Adipocyte (in vitro differentiated cells): ENCODE data around the gene DCXR.

ENCODE experiments used
- DNase-seq: peaks from one replicate; pipeline ENCODE4 v3.0.0-alpha.2; 2015; ENCODE audit warnings: low read depth
- H3K27me3 ChIP-seq: replicated peaks from 2 replicates; pipeline ENCODE4 v1.7.0; 2013; ENCODE audit warnings: mild to moderate bottlenecking, low read length, moderate library complexity; ENCODE audit not compliant: control insufficient read depth, insufficient read depth
- H3K36me3 ChIP-seq: 2 replicates; pipeline ENCODE4 v1.7.0; 2013; ENCODE audit warnings: low read length, mild to moderate bottlenecking, moderate library complexity; ENCODE audit not compliant: control insufficient read depth, insufficient read depth, severe bottlenecking
- H3K4me1 ChIP-seq: 2 replicates; pipeline ENCODE4 v1.7.0; 2013; ENCODE audit warnings: mild to moderate bottlenecking, low read length, moderate library complexity; ENCODE audit not compliant: control insufficient read depth, insufficient read depth
- H3K4me3 ChIP-seq: 2 replicates; pipeline ENCODE4 v1.7.0; 2013; ENCODE audit warnings: mild to moderate bottlenecking, low read length, moderate library complexity
- H3K9ac ChIP-seq: 2 replicates; pipeline ENCODE4 v1.7.0; 2013; ENCODE audit warnings: mild to moderate bottlenecking, low read length, moderate library complexity
- H3K9me3 ChIP-seq: 2 replicates; pipeline ENCODE4 v1.7.0; 2013; ENCODE audit warnings: mild to moderate bottlenecking, low read length, moderate library complexity; ENCODE audit not compliant: control insufficient read depth

DCXR gene

GRCh38 chr17:82023447-82024241, 13.9 kb downstream of the DCXR start:
- Histone ChIP-seq H3K36me3 (no peaks in the 10 kb centered on the region), H3K27me3 (no peaks in the 10 kb centered on the region), H3K9ac (peak overlapping the region; percentile 84), H3K9me3 (no peaks in the 10 kb centered on the region), H3K4me1 (peaks cover 18% of the 10 kb centered on the region), H3K4me3 (peak overlapping the region; percentile 84)
- no peak for DNase-seq

- H3K9me3 ChIP-seq, result no peaks in the 10 kb centered on the region
- no peaks in the 10 kb centered on the region for H3K36me3 ChIP-seq
- H3K9ac ChIP-seq, result peak within 1 kb of the TSS; percentile 84
- H3K4me1 ChIP-seq, result peaks cover 18% of the 10 kb centered on the region
- DNase-seq, result peak; percentile 100
- H3K27me3 ChIP-seq, result no peaks in the 10 kb centered on the region
- peak within 1 kb of the TSS; percentile 91 for H3K4me3 ChIP-seq
Measured at GRCh38 chr17:82022981-82023446, 14.5 kb downstream of the DCXR start, which contains the start of gene LRRC45. TSS of gene LRRC45 (plus strand) at chr17:82023305. CDS start at chr17:82023644, 339 bp downstream.

GRCh38 chr17:82022310-82022980, 15.1 kb downstream of the DCXR start, which contains the start of gene CENPX:
TSS of gene CENPX (minus strand) at chr17:82022878. CDS start at chr17:82022861, 17 bp downstream.
- Histone ChIP-seq H3K36me3 (no peaks in the 10 kb centered on the region), H3K9me3 (no peaks in the 10 kb centered on the region)
- DNase-seq, result peak; percentile 17

DNA sequence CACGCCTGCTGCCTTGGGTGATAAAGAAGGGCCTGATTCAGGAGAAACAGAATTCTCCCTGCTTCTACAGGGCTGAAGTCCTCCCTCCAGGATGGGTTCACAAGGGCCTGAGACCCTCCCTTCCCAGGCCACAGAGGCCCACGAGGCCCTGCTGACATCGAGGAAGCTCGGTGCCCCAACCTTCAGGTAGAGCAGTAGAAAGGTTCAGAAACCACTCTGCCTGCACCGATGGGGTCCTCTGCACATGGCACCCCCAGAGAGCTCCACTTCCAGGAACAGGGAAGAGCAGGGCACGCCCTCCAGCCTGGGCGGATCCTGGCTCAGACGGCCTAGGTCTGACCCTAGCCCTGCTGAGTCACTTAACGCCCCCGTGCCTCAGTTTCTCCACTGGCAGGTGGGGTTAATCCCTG, 15.6 kb downstream of the DCXR start:
- no peaks in the 10 kb centered on the region for H3K9me3 ChIP-seq
- peak overlapping the region; percentile 82 for H3K9ac ChIP-seq
- no peaks in the 10 kb centered on the region for H3K27me3 ChIP-seq
- H3K4me1 ChIP-seq, result peaks cover 18% of the 10 kb centered on the region
- no peaks in the 10 kb centered on the region for H3K36me3 ChIP-seq
- DNase-seq, result no peak
- peak overlapping the region; percentile 91 for H3K4me3 ChIP-seq

More at GRCh38 chr17:82022310-82022980, 15.1 kb downstream of the DCXR start, which contains the start of gene CENPX:
- Histone ChIP-seq H3K9ac (peak within 1 kb of the TSS; percentile 84), H3K4me1 (peaks cover 18% of the 10 kb centered on the region), H3K27me3 (no peaks in the 10 kb centered on the region), H3K4me3 (peak within 1 kb of the TSS; percentile 91)

DNA sequence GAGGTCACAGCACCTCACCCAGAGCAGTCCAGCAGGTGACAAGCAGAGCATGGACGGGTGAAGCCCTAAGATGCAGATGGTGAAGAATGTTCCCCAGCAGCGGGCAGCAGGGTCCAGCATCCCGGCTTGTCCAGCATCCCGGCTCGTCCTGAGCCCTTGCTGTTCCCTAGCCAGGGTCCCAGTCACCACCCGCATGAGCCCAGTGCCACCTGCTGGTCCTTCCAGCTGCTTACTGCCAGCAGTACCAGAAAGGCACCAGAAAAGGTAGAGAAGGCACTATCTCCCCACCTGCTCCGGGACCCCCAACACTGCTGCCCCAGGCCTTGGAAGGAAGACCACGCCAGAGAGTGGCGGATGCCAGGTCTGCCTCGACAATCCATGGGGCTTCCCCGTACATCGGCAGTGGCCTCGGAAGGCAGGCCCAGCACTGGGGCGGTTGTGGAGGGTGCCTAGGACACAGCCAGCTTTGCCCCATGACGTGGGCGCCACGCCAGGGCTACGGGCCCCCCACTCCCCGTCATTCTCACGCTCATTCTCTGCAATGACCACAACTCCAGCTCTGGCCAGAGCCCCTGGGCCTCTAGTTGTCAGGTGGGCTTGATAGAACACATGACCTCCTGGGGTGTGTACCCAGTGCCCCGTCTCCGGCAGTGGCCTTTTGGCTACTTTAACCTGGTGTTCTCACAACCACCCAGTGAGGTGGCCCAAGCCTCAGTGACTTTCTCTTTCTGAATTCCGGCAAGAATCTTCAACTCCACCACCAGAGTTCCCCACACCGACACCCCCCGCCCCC, 16.2 kb downstream of the DCXR start:
- Histone ChIP-seq H3K4me1 (peaks cover 18% of the 10 kb centered on the region), H3K27me3 (no peaks in the 10 kb centered on the region), H3K9ac (peak overlapping the region; percentile 82), H3K9me3 (no peaks in the 10 kb centered on the region), H3K36me3 (no peaks in the 10 kb centered on the region), H3K4me3 (peak overlapping the region; percentile 91)
- peak; percentile 80 for DNase-seq

DNA sequence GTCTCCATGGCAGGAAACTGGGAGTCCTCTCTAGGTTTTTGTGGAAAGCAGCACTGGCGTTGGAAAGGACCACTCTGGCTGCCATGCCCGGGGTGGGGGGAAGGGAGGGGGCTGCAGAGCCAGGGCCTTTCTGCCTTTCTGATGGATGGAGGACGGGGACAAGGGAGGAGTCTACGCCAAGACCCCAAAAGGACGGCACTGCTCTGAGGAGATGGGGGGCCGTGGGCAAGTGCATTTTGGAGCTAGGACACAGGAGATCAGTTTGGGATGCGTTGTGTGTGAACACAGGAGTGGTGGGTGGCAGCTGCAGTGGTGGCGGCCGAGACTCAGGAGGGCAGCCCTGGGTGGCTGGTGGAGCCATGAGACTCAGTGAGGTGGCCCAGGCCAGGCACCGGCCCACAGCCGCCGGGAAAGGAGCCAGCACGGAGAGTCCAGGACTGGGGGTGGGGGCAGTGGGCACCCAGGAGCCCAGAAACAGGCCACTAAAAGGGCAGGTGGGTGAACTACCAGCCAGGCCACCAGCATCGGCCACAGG, 16.9 kb downstream of the DCXR start:
- Histone ChIP-seq H3K9me3 (no peaks in the 10 kb centered on the region), H3K4me3 (no peak overlapping the region), H3K36me3 (no peaks in the 10 kb centered on the region), H3K9ac (no peak overlapping the region), H3K27me3 (no peaks in the 10 kb centered on the region), H3K4me1 (peaks cover 18% of the 10 kb centered on the region)
- no peak for DNase-seq

GRCh38 chr17:82019690-82020571, 17.6 kb downstream of the DCXR start:
- Histone ChIP-seq H3K4me3 (no peak overlapping the region), H3K9me3 (no peaks in the 10 kb centered on the region), H3K36me3 (no peaks in the 10 kb centered on the region), H3K4me1 (peaks cover 18% of the 10 kb centered on the region), H3K27me3 (no peaks in the 10 kb centered on the region), H3K9ac (no peak overlapping the region)
- DNase-seq, result peak; percentile 67

GRCh38 chr17:82018989-82019689, 18.4 kb downstream of the DCXR start:
- Histone ChIP-seq H3K9ac (no peak overlapping the region), H3K27me3 (no peaks in the 10 kb centered on the region), H3K4me1 (peaks cover 18% of the 10 kb centered on the region), H3K4me3 (no peak overlapping the region), H3K36me3 (no peaks in the 10 kb centered on the region), H3K9me3 (no peaks in the 10 kb centered on the region)
- DNase-seq, result no peak

DNA sequence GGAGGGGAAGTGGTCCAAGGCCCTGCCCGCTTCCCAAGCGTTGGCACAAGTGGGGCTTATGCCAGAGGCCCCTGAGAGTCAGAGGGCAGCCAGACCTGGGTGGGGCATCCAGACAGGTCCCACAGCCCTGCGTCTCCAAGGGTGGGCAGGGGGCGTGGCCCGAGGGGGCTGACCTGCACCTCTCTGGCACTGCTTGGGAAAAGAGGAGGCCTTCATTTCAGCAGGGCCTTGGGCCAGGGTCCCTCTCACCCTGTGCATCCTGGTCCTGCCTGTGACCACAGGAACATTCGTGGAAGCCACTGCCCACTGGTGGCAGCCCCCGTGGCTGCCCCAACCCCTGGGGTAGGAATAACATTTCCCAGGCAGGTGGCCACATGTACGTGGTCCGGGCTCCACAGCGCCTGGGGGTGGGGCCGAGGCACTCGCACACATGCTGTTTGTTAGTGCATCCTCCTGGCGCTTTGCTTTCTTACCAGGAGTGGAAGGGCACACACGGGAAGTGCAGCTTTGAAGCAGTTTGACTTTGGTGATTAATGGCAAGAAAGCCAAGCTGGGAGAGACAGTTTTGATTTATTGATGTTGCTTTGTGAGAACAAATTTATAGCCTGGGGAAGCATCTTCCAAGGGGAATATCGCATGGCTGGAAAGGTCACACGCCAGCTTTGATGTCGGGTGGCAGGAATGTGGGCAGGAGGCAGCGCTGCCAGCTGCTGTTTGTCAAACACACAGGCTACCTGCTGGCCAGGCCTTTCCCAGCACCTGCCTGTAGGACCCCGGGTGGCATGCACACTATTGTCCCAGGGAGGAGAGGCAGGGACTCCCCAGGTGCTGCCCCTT, 19.1 kb downstream of the DCXR start:
- no peak overlapping the region for H3K4me3 ChIP-seq
- no peaks in the 10 kb centered on the region for H3K9me3 ChIP-seq
- H3K4me1 ChIP-seq, result peaks cover 11% of the 10 kb centered on the region
- H3K36me3 ChIP-seq, result no peaks in the 10 kb centered on the region
- no peak overlapping the region for H3K9ac ChIP-seq
- DNase-seq, result no peak
- H3K27me3 ChIP-seq, result no peaks in the 10 kb centered on the region
